K562 (cell line): ENCODE measurements around the gene KHDC3L.

Experiments
- CHD1 ChIP-seq: fragments of 200-600 bp; sonication (generic); IDR thresholded peaks from one replicate; pipeline ENCODE4 v1.6.1; 2012; ENCODE audit warnings: mild to moderate bottlenecking, moderate library complexity, low read length, inconsistent platforms
- CHD4 ChIP-seq: fragments of 200-600 bp; sonication (generic); IDR thresholded peaks from 3 replicates; pipeline ENCODE4 v1.6.1; 2012; ENCODE audit warnings: low read depth, mild to moderate bottlenecking, mixed read lengths, low read length, inconsistent platforms; ENCODE audit not compliant: insufficient read depth, insufficient replicate concordance, poor library complexity, severe bottlenecking
- EGR1 ChIP-seq: fragments of 450-650 bp; conservative IDR thresholded peaks from 2 replicates; pipeline ENCODE4 v1.6.1; 2017; ENCODE audit warnings: mild to moderate bottlenecking
- PHB2 ChIP-seq: fragments of 450-650 bp; IDR thresholded peaks from 2 replicates; pipeline ENCODE4 v1.6.1; 2017; ENCODE audit warnings: low read depth
- PRPF4 ChIP-seq: fragments of 200-400 bp; formaldehyde crosslinking; IDR thresholded peaks from one replicate; pipeline ENCODE4 v1.6.1; 2017; ENCODE audit warnings: low read length, low read depth, mild to moderate bottlenecking; ENCODE audit not compliant: insufficient read depth, poor library complexity, severe bottlenecking
- RCOR1 ChIP-seq, 2 experiments: IDR thresholded peaks; 2 replicates each; pipeline ENCODE4 v1.6.1; 2012; ENCODE audit warnings: low read depth in 2 of 2, low read length in 2 of 2, borderline replicate concordance in 1 of 2, improper control_type of control experiment in 1 of 2
- SMARCE1 ChIP-seq: fragments of 450-650 bp; IDR thresholded peaks from 2 replicates; pipeline ENCODE4 v1.7.1; 2016; ENCODE audit warnings: mild to moderate bottlenecking
- ZC3H4 ChIP-seq: sonication (generic); formaldehyde crosslinking; IDR thresholded peaks from 2 replicates; pipeline ENCODE4 v1.9.0; 2021; ENCODE audit warnings: missing genetic modification reagents, borderline replicate concordance

GRCh38 chr6:73325656-73326055 lies 36.8 kb upstream of the KHDC3L start:
- TF ChIP-seq SMARCE1 (no peak), PHB2 (no peak), ZC3H4 (CRISPR knock-in tag) (no peak), PRPF4 (no peak), CHD4 (no peak), EGR1 (no peak), CHD1 (no peak), RCOR1 (IDR thresholded peaks at IDR 0.05; ENCODE audit: borderline replicate concordance in 1 of 2, low read depth in 2 of 2, low read length in 2 of 2) (no peak)
